ENCODE data around the gene FAM20B.

- TF ChIP-seq POLR2A (IDR thresholded peaks at IDR 0.05) (no peak), CTCF (IDR thresholded peaks at IDR 0.05) (no peak)
Measured at GRCh38 chr1:179038528-179039281, 13.0 kb downstream of the FAM20B start.
